OCI-M2 (cell line): Measurements from ENCODE around the gene KCNN3.

Experiments used
- DNase-seq: peaks from one replicate; lab custom pipeline; 2025; ENCODE audit not compliant: unreplicated experiment; lab: John Stamatoyannopoulos, UW

KCNN3 gene

GRCh38 chr1:154880671-154881070 lies 10.6 kb upstream of the KCNN3 start:
- no peak for DNase-seq

DNA sequence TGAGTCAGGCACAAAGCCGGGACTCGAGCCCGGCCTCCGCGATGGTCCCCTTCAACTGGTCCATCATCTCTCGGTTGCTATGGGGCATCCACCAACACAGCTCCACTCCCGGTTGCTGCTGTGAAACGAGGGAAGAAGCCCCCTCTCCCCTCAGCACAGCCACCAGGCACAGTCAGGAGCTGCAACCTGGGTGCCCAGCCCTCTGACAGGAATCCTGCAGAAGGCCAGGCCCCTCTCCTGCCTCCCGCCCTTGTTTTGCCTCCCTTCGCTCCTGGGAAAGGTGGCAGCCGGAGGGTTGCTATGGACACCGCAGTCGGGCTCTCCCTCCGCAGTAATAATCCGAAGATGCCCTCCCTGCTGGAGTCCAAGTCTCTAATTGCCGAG lies 8.9 kb upstream of the KCNN3 start:
- no peak for DNase-seq

- DNase-seq: no peak
Measured at GRCh38 chr1:154878371-154879037, 8.4 kb upstream of the KCNN3 start.

DNA sequence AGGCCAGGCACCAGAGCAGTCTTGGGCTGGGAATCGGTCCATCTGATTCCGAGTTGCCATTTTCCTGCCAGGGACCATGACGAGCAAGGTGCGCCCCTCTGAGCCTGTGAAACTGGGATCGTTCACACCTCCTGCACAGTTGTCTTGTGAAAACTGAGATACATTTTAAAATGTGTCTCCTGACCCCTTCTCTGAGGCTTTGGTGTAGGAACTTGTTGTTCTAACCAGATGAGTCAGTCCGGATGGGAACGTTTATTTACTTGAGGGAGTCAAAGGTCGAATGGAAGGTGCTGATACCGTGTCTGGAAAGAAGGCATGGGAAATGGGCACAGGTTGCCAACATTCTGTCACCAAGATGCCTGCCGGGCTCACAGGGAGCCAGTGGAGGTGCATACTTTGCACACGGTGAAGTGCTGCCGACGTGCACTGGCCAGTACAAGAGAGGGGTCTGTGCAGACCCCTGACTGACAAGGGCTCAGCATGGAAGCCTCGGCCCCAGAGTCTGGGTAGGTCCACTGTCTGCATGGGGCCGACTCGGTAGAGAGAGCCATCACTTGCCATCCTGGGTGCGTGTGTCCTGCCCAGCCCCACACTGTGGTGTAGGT lies 7.4 kb upstream of the KCNN3 start:
- DNase-seq: no peak

DNA sequence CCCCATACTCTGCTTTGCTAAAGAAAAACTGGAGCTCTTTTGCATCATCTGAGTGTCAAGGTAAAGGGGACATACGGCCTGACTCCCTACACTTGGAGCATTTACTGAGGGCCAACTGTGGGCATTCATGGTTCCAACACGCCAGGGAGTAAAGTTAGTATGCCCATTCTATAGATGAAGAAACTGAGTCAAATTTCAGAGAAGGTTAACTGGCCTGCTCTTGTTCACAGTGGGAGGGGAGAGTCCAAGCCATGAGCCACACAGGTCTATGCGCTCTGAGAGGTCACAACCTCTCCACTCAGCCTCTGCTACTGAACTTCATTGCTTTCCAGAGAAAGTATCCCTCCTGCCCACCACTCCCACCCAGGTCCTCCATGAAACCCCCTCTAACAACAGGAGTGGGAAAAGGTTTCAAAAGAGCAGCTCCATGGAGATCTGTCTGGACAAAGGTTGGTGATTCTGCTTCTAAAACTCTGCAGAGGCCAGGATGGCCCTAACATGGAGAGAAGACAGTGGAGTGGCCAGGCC lies 6.8 kb upstream of the KCNN3 start:
- DNase-seq: no peak

GRCh38 chr1:154874465-154874864 lies 4.4 kb upstream of the KCNN3 start:
- DNase-seq: no peak

DNA sequence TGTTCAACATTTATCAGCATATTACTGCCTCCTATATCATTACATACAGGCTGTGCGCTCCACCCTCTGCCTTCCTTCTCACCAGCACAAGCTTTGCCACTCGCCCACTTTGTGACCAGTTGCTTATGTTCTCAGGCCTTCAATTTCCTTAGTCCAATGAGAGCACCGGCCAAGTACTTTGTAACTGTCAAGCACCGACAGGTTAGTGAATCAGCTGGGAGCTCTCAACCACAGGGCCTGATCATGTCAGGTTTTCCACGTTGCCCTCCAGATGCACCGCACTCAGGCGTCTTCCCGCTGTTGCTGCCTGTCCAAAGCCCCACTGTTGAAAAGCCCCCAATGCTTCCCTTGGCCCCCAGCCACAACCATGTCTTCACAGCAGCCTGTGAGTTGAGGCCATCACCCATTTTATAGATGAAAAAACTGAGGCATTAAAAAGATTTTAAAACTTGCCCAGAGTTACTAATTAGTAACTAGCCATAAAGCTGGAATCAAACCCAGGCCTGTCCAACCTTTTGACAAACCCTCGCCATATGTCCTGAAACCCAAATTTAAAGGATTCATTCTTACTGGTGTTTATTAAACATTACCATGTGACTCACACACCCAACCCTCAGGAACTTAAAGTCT lies 3.4 kb upstream of the KCNN3 start:
- no peak for DNase-seq

DNA sequence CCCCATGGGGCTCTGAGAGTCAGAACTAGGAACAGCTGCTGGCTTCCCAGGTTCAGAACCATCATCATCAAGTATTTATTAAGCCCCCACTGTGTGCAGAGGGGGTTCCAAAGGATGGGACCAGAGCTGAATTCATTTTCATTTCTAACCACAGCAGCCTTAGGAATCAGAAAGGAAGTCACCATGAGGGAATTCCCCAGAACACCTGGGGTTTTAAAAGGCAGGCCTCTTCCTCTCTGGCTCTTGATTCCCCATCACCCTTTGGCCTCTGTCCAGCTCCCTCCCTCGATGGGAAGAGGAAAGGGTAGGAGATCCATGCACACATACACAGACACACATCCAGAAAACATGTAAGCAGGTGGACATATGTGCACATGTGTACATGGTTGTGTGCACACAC lies 1.3 kb upstream of the KCNN3 start:
- no peak for DNase-seq

DNA sequence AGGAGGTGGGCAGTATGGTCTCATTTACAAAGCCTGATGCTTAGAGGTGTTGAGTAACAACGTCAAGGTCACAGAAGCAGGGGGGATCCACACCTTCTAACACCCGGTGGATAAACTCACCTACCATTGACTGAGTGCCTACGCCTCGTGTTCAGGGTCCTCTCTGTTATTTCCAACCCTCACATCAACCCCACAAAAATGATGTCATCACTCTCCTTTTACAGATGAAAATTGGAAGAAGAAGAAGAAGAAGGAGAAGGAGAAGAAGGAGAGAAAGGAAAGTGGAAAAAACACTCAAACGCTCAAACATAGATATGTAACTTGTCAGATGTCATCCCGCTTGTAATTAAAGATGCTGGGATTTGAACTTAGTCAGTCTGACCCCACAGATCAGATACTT lies 653 bp upstream of the KCNN3 start:
- no peak for DNase-seq

DNA sequence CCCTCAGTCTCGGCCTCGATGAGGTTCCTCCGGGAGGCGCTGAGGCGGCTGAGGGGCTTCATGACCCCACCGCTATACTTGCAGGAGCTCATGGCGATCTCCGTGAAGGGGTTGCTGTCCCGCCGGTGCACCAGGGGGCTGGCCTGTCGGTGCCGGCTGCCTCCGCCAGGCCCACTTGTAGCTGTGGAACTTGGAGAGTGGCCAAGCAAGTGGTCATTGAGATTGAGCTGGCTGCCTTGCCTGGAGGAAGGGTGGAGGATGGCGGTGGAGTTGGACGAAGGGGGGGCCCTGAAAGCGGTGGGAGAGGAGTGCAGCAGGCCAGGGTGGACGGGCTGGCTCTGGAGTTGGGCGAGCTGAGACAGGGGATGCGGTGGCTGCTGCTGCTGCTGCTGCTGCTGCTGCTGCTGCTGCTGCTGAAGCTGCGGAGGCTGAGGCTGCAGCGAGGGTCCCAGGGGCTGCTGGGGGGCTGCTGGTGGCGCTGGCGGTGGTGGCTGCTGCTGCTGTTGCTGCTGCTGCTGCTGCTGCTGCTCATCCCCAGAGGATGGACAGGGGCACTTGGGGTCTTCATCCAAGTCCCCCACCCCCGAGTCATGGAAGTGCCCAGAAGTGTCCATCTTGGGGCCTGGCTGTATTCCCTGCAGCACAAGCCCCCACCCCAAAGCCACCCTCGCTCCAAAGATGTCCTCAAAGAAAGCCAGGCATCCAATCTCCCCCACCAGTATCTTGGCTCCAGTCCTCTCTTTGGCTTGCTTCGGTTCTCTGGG lies 548 bp downstream of the KCNN3 start:
- DNase-seq: no peak

- no peak for DNase-seq
Measured at GRCh38 chr1:154867841-154868605, 2.1 kb downstream of the KCNN3 start.

- DNase-seq: no peak
Measured at GRCh38 chr1:154867064-154867825, 2.8 kb downstream of the KCNN3 start.

DNA sequence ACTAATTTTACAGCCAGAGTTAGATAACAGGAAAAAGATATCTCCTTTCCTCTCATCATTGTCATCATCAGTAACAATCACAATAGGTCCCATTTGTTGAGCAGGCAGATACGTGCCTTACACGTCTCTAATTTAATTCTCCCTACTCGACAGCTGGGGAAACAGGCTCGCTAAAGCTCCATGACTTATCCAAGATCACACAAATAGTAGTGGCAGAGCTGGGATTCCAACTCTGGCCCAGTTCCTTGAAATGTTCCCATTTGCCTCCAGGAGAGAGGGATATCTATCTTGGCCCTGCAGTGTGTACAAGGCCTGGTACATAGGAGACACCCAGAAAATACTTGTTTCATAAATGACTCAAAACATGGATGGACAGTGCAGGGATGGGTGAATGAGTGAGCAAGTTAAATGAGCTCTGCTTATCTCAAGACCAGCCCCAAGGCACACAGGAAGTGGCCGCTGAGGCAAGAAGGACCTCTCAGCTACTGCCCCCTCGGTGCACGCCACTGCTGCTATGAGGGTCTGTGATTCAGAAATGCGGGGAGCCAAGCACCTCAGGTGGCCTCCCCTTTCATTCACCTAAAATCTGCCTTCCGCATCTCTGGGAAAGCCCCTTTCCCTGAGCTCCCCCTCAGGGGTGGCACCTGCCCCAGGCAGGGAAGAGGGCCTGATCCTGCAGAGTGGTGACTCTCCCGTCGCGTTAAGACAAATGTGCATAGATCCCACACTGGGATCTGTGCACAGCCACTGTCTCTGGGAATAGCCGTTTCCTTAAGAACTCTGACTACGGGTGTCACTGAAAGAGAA lies 3.6 kb downstream of the KCNN3 start:
- no peak for DNase-seq

- DNase-seq: no peak
Measured at GRCh38 chr1:154865442-154866256, 4.4 kb downstream of the KCNN3 start.

GRCh38 chr1:154864189-154864975 lies 5.7 kb downstream of the KCNN3 start:
- DNase-seq: no peak

- no peak for DNase-seq
Measured at GRCh38 chr1:154863315-154864174, 6.5 kb downstream of the KCNN3 start.

- DNase-seq: no peak
Measured at GRCh38 chr1:154862907-154863306, 7.2 kb downstream of the KCNN3 start.
